HL-60 (cell line): ENCODE measurements around the gene CLPTM1L.

Experiments used
- DNase-seq, 2 experiments: peaks; one replicate each; pipeline ENCODE4 v3.0.0-alpha.2; 2010 to 2020; ENCODE audit warnings: low read depth in 1 of 2, low spot score in 1 of 2
- H3K27ac ChIP-seq: fragments of 250-450 bp; sonication (Bioruptor Pico); replicated peaks from 2 replicates; pipeline ENCODE4 v1.5.1; 2020; ENCODE audit warnings: mild to moderate bottlenecking, moderate library complexity
- H3K27me3 ChIP-seq: fragments of 250-450 bp; sonication (Bioruptor Pico); 2 replicates; pipeline ENCODE4 v1.5.1; 2021; ENCODE audit warnings: mild to moderate bottlenecking, moderate library complexity; ENCODE audit not compliant: insufficient read depth, poor library complexity, severe bottlenecking
- H3K4me3 ChIP-seq: replicated peaks from 2 replicates; pipeline ENCODE4 v1.5.1; 2011; ENCODE audit warnings: mild to moderate bottlenecking, control low read depth, low read length; ENCODE audit not compliant: insufficient read depth
- GABPA ChIP-seq: IDR thresholded peaks from 2 replicates; pipeline ENCODE4 v1.6.1; 2012; ENCODE audit warnings: low read depth
- POLR2AphosphoS5 ChIP-seq: IDR thresholded peaks from 2 replicates; pipeline ENCODE4 v1.6.1; 2012; ENCODE audit warnings: low read depth
- SPI1 ChIP-seq: IDR thresholded peaks from 2 replicates; pipeline ENCODE4 v1.6.1; 2012; ENCODE audit warnings: low read depth, mild to moderate bottlenecking, borderline replicate concordance
- TF ChIP-seq, protein P1 (sequence below): IDR thresholded peaks from one replicate; pipeline ENCODE4 v1.5.1; 2011; ENCODE audit warnings: low read length, control low read depth, inconsistent platforms; ENCODE audit not compliant: insufficient read depth
- TF ChIP-seq, protein P2 (sequence below): IDR thresholded peaks from 2 replicates; pipeline ENCODE4 v1.6.1; 2012; ENCODE audit warnings: low read depth; ENCODE audit not compliant: insufficient replicate concordance

The CLPTM1L gene

DNA sequence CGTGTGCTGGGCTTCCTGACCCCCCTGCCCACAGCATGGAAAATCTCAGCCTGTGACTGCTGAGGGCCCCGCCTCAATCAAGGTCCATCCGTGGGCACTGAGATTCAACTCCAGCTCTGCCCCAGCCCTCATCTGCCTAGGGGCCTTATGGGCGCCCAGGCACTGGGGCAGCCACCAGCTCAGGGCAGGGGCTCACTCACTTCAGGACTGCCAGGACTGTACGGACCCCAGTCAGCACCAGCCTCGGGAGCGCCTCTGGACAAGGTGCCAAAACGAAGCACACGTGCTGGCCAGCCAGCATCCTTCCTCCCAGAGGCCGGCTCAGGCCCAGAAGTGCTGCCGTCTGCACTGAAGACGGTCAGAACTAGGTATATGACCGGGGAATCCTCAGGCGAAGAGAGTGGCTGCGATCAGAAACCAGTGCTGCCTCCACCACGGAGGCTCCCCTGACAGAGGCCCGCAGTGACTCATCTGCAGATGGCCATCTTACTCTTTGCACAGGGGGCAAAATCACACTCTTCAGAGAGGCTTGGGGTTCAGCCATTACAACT, 19.6 kb downstream of the CLPTM1L start:
- DNase-seq = no peak
- TF ChIP-seq GABPA = no peak
- TF ChIP-seq, protein P1, sequence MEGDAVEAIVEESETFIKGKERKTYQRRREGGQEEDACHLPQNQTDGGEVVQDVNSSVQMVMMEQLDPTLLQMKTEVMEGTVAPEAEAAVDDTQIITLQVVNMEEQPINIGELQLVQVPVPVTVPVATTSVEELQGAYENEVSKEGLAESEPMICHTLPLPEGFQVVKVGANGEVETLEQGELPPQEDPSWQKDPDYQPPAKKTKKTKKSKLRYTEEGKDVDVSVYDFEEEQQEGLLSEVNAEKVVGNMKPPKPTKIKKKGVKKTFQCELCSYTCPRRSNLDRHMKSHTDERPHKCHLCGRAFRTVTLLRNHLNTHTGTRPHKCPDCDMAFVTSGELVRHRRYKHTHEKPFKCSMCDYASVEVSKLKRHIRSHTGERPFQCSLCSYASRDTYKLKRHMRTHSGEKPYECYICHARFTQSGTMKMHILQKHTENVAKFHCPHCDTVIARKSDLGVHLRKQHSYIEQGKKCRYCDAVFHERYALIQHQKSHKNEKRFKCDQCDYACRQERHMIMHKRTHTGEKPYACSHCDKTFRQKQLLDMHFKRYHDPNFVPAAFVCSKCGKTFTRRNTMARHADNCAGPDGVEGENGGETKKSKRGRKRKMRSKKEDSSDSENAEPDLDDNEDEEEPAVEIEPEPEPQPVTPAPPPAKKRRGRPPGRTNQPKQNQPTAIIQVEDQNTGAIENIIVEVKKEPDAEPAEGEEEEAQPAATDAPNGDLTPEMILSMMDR = no peak
- TF ChIP-seq, protein P2, sequence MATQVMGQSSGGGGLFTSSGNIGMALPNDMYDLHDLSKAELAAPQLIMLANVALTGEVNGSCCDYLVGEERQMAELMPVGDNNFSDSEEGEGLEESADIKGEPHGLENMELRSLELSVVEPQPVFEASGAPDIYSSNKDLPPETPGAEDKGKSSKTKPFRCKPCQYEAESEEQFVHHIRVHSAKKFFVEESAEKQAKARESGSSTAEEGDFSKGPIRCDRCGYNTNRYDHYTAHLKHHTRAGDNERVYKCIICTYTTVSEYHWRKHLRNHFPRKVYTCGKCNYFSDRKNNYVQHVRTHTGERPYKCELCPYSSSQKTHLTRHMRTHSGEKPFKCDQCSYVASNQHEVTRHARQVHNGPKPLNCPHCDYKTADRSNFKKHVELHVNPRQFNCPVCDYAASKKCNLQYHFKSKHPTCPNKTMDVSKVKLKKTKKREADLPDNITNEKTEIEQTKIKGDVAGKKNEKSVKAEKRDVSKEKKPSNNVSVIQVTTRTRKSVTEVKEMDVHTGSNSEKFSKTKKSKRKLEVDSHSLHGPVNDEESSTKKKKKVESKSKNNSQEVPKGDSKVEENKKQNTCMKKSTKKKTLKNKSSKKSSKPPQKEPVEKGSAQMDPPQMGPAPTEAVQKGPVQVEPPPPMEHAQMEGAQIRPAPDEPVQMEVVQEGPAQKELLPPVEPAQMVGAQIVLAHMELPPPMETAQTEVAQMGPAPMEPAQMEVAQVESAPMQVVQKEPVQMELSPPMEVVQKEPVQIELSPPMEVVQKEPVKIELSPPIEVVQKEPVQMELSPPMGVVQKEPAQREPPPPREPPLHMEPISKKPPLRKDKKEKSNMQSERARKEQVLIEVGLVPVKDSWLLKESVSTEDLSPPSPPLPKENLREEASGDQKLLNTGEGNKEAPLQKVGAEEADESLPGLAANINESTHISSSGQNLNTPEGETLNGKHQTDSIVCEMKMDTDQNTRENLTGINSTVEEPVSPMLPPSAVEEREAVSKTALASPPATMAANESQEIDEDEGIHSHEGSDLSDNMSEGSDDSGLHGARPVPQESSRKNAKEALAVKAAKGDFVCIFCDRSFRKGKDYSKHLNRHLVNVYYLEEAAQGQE = no peak
- no peak for TF ChIP-seq POLR2AphosphoS5
- no peak for TF ChIP-seq SPI1
- no peak overlapping the region for H3K4me3 ChIP-seq
- H3K27me3 ChIP-seq = no peaks in the 10 kb centered on the region
- H3K27ac ChIP-seq = no peak overlapping the region

DNA sequence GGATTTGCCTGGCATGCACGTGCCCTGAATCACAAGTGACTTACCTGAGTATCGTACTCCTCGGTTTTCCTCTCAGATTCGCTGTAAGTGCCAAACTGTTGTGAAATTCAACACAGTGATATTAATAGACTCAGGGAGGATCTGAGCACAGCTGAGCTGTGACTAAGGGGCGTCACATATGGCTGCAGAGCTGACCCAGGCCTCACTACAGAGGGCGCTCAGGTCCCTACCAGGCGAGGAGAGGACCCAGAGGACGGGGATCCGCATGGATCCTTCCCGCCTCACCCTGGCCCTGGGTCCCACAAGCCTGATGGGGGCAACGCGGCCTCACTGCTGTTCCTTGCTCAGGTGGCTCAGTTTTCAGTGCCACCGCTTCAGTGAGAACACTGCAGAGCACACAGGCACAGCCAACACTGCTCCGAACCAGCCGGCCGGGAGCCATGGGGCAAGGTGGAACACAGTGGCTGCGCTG, 20.1 kb downstream of the CLPTM1L start:
- DNase-seq = no peak
- H3K4me3 ChIP-seq = no peak overlapping the region
- H3K27me3 ChIP-seq = no peaks in the 10 kb centered on the region
- no peak overlapping the region for H3K27ac ChIP-seq
- TF ChIP-seq, protein P2 = no peak
- no peak for TF ChIP-seq GABPA
- no peak for TF ChIP-seq POLR2AphosphoS5

DNA sequence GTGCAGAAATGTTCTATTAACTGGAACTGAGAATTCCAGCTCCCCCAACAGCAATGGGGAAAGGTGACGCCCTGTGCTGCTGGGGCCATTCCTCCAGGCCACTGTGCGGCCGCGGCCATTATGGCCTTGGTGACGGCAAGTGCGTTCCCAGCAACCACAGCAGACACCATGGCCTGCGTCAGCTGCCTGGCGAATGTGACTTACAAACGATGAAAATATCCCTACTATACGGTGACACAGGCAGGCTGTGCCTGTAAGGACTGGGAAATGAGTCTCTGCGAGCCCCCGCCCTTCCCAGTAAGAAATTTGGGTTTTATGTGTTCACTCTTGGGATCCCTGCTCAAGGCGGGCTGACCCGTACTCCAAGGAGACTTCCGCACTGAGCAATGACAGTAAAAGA, 20.6 kb downstream of the CLPTM1L start:
- no peak for DNase-seq
- Histone ChIP-seq H3K27ac (no peak overlapping the region), H3K27me3 (no peaks in the 10 kb centered on the region), H3K4me3 (no peak overlapping the region)
- TF ChIP-seq, protein P1 = no peak
- no peak for TF ChIP-seq POLR2AphosphoS5

DNA sequence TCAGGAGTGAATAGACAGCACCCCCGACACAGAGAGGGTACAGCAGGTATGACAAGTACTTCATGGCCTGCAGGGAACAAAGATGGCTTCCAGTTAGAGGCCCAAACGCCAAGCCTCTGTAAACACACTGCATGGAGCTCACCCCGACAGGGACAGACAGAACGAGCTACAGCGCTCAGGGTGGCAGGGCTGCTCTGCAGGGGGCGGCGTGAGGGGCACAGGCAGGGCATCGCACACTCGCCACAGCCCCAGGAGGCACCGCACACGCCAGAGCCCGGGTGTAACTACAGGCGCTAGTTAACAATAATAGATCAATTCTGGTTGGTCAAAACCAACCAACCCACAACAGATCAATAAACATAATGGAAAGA, 21.1 kb downstream of the CLPTM1L start:
- Histone ChIP-seq H3K4me3 (no peak overlapping the region), H3K27ac (no peak overlapping the region), H3K27me3 (no peaks in the 10 kb centered on the region)

More for the DNA sequence above, 21.1 kb downstream of the CLPTM1L start:
- TF ChIP-seq, protein P1 = no peak
- TF ChIP-seq GABPA = no peak
- TF ChIP-seq, protein P2 = no peak
- TF ChIP-seq SPI1 = no peak
- TF ChIP-seq POLR2AphosphoS5 = no peak
- no peak for DNase-seq
